GM23248 (cell line): ENCODE measurements around the gene CBX3.

Experiments
- EZH2 ChIP-seq: fragments of 200-600 bp; sonication (generic); IDR thresholded peaks from 2 replicates; pipeline ENCODE4 v1.6.1; 2018; ENCODE audit warnings: antibody characterized with exemption, mild to moderate bottlenecking; ENCODE audit not compliant: insufficient read depth, poor library complexity, severe bottlenecking
- EZH2phosphoT487 ChIP-seq: fragments of 200-600 bp; sonication (generic); IDR thresholded peaks from 2 replicates; pipeline ENCODE4 v1.6.1; 2018; ENCODE audit warnings: antibody characterized with exemption, moderate library complexity, mild to moderate bottlenecking, low read depth; ENCODE audit not compliant: insufficient read depth

DNA sequence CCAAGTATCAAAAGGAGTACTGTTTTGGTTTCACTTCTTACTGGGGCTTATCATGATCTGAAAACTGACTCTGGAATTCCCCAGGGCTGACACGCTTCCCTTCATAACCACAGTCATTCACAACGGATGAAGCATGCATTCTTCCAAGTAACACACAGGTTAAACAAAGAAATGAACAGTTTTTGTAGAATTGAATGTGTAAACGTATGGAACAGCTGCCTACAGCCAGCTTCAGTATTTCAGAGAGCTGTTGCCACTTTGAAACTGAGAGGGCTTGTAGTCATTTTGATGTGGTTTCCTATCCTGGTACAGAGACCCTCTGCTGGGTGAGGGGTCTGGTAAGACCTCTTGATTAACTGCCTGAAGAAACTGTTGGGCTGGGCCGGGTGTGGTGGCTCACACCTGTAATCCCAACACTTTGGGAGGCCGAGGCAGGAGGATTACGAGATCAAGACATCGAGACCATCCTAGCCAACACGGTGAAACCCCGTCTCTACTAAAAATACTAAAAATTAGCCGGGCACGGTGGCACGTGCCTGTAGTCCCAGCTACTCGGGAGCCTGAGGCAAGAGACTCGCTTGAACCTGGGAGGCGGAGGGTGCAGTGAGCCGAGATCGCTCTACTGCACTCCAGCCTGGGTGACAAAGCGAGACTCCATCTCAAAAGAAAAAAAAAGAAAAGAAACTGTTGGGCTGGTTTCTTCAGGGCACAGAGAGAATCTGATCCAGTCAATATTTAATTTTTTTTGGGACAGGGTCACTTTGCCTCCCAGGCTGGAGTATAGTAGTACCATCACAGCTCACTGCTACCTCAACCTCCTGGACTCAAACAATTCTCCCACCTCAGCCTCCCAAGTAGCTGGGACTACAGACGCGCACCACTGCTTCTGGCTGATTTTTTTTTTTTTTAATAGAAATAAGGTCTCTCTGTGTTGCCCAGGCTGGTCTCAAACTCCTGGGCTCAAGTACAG is 44.8 kb upstream of the CBX3 start:
- TF ChIP-seq EZH2phosphoT487 = no peak
- TF ChIP-seq EZH2 = no peak
